ENCODE results near the gene PSMD13.

PSMD13 gene

GRCh38 chr11:278001-278951 is 41.5 kb downstream of the PSMD13 start, which contains the start of gene NLRP6:
NLRP6 (plus strand) TSS chr11:278407; CDS start chr11:278570, 163 bp downstream.
- no peak for DNase-seq (ENCODE audit: low read depth)

- no peak for DNase-seq (ENCODE audit: low read depth)
Observed at GRCh38 chr11:279040-279965, 42.5 kb downstream of the PSMD13 start.

DNA sequence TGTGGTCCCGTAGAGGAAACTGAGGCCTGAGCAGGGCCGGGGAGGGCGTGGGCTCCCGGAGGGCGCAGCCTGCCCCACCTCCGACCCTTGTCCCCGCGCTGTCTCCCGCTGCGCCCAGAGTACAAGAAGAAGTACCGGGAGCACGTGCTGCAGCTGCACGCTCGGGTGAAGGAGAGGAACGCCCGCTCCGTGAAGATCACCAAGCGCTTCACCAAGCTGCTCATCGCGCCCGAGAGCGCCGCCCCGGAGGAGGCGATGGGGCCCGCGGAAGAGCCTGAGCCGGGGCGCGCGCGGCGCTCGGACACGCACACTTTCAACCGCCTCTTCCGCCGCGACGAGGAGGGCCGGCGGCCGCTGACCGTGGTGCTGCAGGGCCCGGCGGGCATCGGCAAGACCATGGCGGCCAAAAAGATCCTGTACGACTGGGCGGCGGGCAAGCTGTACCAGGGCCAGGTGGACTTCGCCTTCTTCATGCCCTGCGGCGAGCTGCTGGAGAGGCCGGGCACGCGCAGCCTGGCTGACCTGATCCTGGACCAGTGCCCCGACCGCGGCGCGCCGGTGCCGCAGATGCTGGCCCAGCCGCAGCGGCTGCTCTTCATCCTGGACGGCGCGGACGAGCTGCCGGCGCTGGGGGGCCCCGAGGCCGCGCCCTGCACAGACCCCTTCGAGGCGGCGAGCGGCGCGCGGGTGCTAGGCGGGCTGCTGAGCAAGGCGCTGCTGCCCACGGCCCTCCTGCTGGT is 43.4 kb downstream of the PSMD13 start:
- DNase-seq (ENCODE audit: low read depth): no peak

DNA sequence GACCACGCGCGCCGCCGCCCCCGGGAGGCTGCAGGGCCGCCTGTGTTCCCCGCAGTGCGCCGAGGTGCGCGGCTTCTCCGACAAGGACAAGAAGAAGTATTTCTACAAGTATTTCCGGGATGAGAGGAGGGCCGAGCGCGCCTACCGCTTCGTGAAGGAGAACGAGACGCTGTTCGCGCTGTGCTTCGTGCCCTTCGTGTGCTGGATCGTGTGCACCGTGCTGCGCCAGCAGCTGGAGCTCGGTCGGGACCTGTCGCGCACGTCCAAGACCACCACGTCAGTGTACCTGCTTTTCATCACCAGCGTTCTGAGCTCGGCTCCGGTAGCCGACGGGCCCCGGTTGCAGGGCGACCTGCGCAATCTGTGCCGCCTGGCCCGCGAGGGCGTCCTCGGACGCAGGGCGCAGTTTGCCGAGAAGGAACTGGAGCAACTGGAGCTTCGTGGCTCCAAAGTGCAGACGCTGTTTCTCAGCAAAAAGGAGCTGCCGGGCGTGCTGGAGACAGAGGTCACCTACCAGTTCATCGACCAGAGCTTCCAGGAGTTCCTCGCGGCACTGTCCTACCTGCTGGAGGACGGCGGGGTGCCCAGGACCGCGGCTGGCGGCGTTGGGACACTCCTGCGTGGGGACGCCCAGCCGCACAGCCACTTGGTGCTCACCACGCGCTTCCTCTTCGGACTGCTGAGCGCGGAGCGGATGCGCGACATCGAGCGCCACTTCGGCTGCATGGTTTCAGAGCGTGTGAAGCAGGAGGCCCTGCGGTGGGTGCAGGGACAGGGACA is 44.1 kb downstream of the PSMD13 start:
- DNase-seq (ENCODE audit: low read depth): no peak

DNA sequence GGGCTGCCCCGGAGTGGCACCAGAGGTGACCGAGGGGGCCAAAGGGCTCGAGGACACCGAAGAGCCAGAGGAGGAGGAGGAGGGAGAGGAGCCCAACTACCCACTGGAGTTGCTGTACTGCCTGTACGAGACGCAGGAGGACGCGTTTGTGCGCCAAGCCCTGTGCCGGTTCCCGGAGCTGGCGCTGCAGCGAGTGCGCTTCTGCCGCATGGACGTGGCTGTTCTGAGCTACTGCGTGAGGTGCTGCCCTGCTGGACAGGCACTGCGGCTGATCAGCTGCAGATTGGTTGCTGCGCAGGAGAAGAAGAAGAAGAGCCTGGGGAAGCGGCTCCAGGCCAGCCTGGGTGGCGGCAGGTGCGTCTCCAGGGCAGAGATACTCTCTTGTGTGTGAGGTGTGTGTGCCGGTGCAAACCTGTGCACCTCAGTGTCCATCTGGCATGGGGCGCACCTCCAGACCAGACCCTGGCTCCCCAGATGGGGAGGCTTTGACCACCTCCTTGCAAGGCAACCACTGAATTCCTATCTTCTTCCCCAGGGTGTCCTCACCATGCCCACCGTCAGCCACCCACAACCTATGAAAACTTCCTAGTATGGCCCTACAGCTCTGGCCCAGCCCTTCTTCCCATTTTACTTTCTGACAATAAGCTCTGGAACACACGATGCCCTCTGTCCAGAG is 44.8 kb downstream of the PSMD13 start:
- DNase-seq (ENCODE audit: low read depth): no peak

GRCh38 chr11:282171-282570 is 45.4 kb downstream of the PSMD13 start:
- DNase-seq (ENCODE audit: low read depth): no peak

- no peak for DNase-seq (ENCODE audit: low read depth)
Observed at GRCh38 chr11:282630-283360, 46.0 kb downstream of the PSMD13 start.

- no peak for DNase-seq (ENCODE audit: low read depth)
Observed at GRCh38 chr11:283405-284104, 46.8 kb downstream of the PSMD13 start.

DNA sequence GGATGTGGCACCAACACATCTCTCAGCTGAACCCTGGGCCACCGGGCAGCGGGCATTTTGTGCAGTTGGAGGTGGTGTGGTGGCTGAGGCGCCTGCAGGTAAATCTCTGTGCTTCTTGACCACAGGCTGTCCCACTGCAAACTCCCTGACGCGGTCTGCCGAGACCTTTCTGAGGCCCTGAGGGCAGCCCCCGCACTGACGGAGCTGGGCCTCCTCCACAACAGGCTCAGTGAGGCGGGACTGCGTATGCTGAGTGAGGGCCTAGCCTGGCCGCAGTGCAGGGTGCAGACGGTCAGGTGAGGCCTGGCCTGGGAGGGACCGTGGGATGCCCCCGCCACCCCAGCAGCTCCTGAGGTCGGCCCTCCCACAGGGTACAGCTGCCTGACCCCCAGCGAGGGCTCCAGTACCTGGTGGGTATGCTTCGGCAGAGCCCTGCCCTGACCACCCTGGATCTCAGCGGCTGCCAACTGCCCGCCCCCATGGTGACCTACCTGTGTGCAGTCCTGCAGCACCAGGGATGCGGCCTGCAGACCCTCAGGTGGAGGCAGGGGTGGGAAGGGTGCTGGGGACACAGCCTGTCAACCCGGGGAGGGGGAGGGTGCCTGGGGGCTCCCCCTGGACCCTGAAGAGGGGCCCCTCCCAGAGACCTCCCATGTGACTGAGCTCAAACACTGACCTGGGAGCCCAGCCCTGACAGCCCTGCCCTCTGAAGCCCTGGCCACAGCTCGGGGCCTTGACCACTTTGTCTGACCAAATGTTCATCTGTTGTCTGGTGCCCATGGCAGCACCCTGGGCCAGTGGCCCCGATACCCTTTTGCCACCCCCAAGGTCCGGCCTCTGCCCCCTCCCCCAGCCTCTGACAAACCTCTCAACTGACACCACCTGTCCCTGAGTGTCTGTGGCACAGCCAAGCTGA is 47.6 kb downstream of the PSMD13 start:
- no peak for DNase-seq (ENCODE audit: low read depth)

GRCh38 chr11:285021-285893 is 48.5 kb downstream of the PSMD13 start:
- DNase-seq (ENCODE audit: low read depth): peak; percentile 0

GRCh38 chr11:285894-286220 is 49.1 kb downstream of the PSMD13 start:
- DNase-seq (ENCODE audit: low read depth): no peak

- DNase-seq (ENCODE audit: low read depth): peak; percentile 28
Observed at GRCh38 chr11:286977-287820, 50.4 kb downstream of the PSMD13 start.

- peak; percentile 28 for DNase-seq (ENCODE audit: low read depth)
Observed at GRCh38 chr11:287821-288477, 51.2 kb downstream of the PSMD13 start.

GRCh38 chr11:288478-289397 is 52.0 kb downstream of the PSMD13 start, which contains the start of gene PGGHG:
PGGHG (plus strand) TSS chr11:289126; CDS start chr11:289817, 691 bp downstream.
- DNase-seq (ENCODE audit: low read depth): no peak

GRCh38 chr11:289398-289711 is 52.6 kb downstream of the PSMD13 start:
- DNase-seq (ENCODE audit: low read depth): no peak
